Measurements from ENCODE around the gene ADCY3. TPM values are rescaled to one million over a fixed set of nuclear protein-coding genes. Genes with fewer than 3 reads are reported as not detected.

ADCY3 gene
- total RNA-seq, 4 donors from 2014 or later = 32.5 to 54.5 (median 39.9) TPM

- WGBS, 2 donors (ENCODE audit: low coverage in 1 of 2) = 94 to 100% methylated on average over 1 to 2 of the region's 2 CpGs
- peak overlapping the region in 2 of 4 donors; percentile 73 to 77 for H3K27ac ChIP-seq
- H3K4me1 ChIP-seq = peaks cover 0 to 49% (median 13%) of the 10 kb centered on the region in 3 donors
Observed at GRCh38 chr2:24875901-24876300, 44.1 kb downstream of the ADCY3 start.

GRCh38 chr2:24875272-24875671 is 44.8 kb downstream of the ADCY3 start:
- Histone ChIP-seq H3K27me3 (no peaks in the 10 kb centered on the region), H3K36me3 (no peaks in the 10 kb centered on the region), H3K4me1 (peaks cover 0 to 49% (median 13%) of the 10 kb centered on the region in 3 donors), H3K27ac (peak overlapping the region in 3 of 4 donors; percentile 39 to 77 (median 73)), H3K4me3 (no peak overlapping the region), H3K9me3 (no peaks in the 10 kb centered on the region)
- no peak for ATAC-seq
- 90 to 92% methylated on average over 2 to 6 of the region's 10 CpGs for WGBS, 2 donors (ENCODE audit: low coverage in 1 of 2)
- no peak for TF ChIP-seq CTCF (IDR thresholded peaks at IDR 0.05)
- no peak for TF ChIP-seq POLR2A (IDR thresholded peaks at IDR 0.05)
- TF ChIP-seq POLR2AphosphoS5 (IDR thresholded peaks at IDR 0.05) = no peak
- TF ChIP-seq EP300 (IDR thresholded peaks at IDR 0.05) = no peak

More at GRCh38 chr2:24875901-24876300, 44.1 kb downstream of the ADCY3 start:
- TF ChIP-seq CTCF (IDR thresholded peaks at IDR 0.05) (no peak), POLR2AphosphoS5 (IDR thresholded peaks at IDR 0.05) (no peak), EP300 (IDR thresholded peaks at IDR 0.05) (no peak), POLR2A (IDR thresholded peaks at IDR 0.05) (no peak)
- H3K36me3 ChIP-seq = no peaks in the 10 kb centered on the region
- H3K9me3 ChIP-seq = no peaks in the 10 kb centered on the region
- ATAC-seq = no peak
- no peak overlapping the region for H3K4me3 ChIP-seq
- H3K27me3 ChIP-seq = no peaks in the 10 kb centered on the region

GRCh38 chr2:24874035-24874434 is 46.0 kb downstream of the ADCY3 start:
- no peaks in the 10 kb centered on the region for H3K36me3 ChIP-seq
- peak; percentile 80 for ATAC-seq

GRCh38 chr2:24873619-24874018 is 46.4 kb downstream of the ADCY3 start:
- Histone ChIP-seq H3K9me3 (no peaks in the 10 kb centered on the region), H3K4me3 (no peak overlapping the region), H3K27me3 (no peaks in the 10 kb centered on the region), H3K36me3 (no peaks in the 10 kb centered on the region), H3K4me1 (peaks cover 0 to 43% (median 13%) of the 10 kb centered on the region in 3 donors), H3K27ac (peak overlapping the region in 3 of 4 donors; percentile 39 to 77 (median 73))
- no CpG with 5 or more reads among the region's 8 CpGs for WGBS, 2 donors (ENCODE audit: low coverage in 1 of 2)
- peak; percentile 68 for ATAC-seq
- TF ChIP-seq EP300 (IDR thresholded peaks at IDR 0.05) = no peak
- peak; percentile 28 for TF ChIP-seq POLR2AphosphoS5 (IDR thresholded peaks at IDR 0.05)

More at GRCh38 chr2:24874035-24874434, 46.0 kb downstream of the ADCY3 start:
- H3K27me3 ChIP-seq = no peaks in the 10 kb centered on the region
- peaks cover 0 to 43% (median 13%) of the 10 kb centered on the region in 3 donors for H3K4me1 ChIP-seq
- no peak overlapping the region for H3K4me3 ChIP-seq
- H3K9me3 ChIP-seq = no peaks in the 10 kb centered on the region
- 80 to 93% methylated on average over 3 to 5 of the region's 9 CpGs for WGBS, 2 donors (ENCODE audit: low coverage in 1 of 2)
- H3K27ac ChIP-seq = peak overlapping the region in 3 of 4 donors; percentile 39 to 77 (median 73)
- TF ChIP-seq EP300 (IDR thresholded peaks at IDR 0.05) = no peak
- no peak for TF ChIP-seq CTCF (IDR thresholded peaks at IDR 0.05)
- no peak for TF ChIP-seq POLR2AphosphoS5 (IDR thresholded peaks at IDR 0.05)
- TF ChIP-seq POLR2A (IDR thresholded peaks at IDR 0.05) = no peak

GRCh38 chr2:24872344-24873115 is 47.5 kb downstream of the ADCY3 start:
- H3K4me1 ChIP-seq = peaks cover 0 to 43% (median 13%) of the 10 kb centered on the region in 3 donors
- no peaks in the 10 kb centered on the region for H3K36me3 ChIP-seq
- WGBS, 2 donors (ENCODE audit: low coverage in 1 of 2) = 85% methylated on average over 5 of the region's 19 CpGs; no CpG with 5 or more reads in 1 of the 2 donors
- H3K9me3 ChIP-seq = no peaks in the 10 kb centered on the region
- TF ChIP-seq CTCF (IDR thresholded peaks at IDR 0.05) (no peak), POLR2AphosphoS5 (IDR thresholded peaks at IDR 0.05) (no peak), POLR2A (IDR thresholded peaks at IDR 0.05) (no peak), EP300 (IDR thresholded peaks at IDR 0.05) (no peak)
- H3K4me3 ChIP-seq = no peak overlapping the region
- no peaks in the 10 kb centered on the region for H3K27me3 ChIP-seq
- ATAC-seq = no peak
- H3K27ac ChIP-seq = peak overlapping the region in 3 of 4 donors; percentile 39 to 77 (median 73)
